GM18868 (cell line): ENCODE data around the gene TEX261.
A peak's percentile ranks its signal among the peaks of the same experiment; 100 is the strongest.
"Not testable (repeated sequence)": the region's sequence is repeated elsewhere in the genome, so short reads cannot be mapped to it uniquely, and the experiment has no call there.

Source experiments
- ATAC-seq: cut with Tn5 transposase; IDR thresholded peaks from one replicate; pipeline ENCODE4 v1.9.1; 2021; ENCODE audit warnings: mild to moderate bottlenecking, moderate library complexity; ENCODE audit not compliant: unreplicated experiment

TEX261 gene

DNA sequence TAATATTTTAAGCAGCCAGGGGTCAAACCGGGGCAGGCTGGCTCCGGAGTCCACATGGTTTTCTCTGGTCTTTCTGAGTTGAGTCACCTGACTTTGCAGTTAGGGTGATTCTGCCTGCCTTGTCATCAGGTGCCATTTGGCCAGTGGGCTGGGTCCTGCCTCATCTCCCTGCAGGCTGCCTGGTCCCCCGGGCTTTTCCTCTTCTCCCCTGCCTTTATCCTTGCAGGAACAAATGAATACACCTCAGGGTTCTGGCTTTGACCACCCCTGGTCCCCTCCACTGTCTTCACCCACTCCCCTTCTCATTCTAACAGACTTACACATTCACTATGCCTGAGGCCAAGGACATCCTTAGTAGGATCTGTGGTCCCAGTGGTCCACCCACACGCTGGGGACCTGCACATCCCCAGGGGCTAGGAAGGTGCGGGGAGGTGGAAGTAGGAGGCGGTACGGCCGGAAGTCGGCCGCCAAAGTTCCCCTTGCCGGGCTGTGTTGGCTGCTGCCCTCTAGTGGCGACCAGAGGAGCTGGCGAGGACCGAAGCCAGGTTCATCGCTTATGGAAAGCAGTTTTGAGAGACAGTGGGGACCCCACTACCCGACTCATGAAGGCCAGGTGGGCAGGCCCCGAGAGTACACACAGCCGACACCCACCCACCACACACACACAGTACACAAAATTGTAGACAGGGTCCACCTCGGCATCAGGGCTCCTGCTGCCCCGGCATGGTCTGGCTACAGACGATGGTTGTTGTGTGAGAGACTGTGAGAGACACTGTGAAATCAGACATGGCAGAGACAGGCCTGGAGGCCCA, 6.3 kb upstream of the TEX261 start:
- ATAC-seq: peak; percentile 98

DNA sequence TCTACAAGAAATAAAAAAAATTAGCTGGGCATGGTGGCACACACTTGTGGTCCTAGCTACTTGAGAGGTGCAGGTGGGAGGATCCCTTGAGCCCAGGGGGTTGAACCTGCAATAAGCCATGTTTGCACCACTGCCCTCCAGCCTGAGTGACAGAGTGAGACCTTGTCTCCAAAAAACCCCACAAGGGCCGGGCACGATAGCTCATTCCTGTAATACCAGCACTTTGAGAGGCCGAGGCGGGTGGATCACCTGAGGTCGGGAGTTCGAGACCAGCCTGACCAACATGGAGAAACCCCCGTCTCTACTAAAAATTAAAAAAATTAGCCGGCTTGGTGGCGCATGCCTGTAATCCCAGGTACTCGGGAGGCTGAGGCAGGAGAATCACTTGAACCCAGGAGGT, 5.3 kb upstream of the TEX261 start:
- ATAC-seq: not testable (repeated sequence)

DNA sequence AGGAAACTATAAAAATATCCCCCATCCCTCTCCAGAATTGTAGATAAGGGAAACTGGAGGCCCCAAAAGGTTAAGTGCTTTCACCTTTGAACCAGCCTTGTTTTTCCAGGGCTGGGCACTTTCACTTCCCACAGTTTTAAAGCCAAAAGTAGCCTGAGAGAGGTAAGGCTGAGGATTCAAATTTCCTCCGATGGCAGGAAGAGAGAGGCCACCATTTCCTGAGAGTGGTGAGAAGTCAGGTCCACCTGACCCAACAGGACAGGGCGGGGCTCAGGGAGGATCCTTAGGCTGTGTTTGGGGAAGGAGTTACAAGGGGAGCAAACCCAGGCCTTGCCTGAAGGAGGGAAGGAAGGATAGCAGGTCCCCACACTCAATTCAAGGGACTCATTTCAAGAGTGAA, 4.7 kb upstream of the TEX261 start:
- no peak for ATAC-seq

DNA sequence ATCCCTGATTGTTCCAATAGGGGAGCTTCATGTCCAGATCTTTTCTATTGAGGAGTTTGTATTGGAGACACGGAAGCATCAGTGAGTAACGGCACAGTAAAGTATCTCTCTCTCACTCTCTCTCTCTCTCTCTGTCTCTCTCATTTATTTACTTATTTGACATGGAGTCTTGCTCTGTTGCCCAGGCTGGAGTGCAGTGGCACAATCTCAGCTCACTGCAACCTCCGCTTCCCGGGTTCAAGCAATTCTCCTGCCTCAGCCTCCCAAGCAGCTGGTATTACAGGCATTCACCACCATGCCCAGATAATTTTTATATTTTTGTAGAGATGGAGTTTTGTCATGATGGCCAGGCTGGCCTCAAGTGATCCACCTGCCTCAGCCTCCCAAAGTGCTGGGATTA, 4.2 kb upstream of the TEX261 start:
- not testable (repeated sequence) for ATAC-seq

DNA sequence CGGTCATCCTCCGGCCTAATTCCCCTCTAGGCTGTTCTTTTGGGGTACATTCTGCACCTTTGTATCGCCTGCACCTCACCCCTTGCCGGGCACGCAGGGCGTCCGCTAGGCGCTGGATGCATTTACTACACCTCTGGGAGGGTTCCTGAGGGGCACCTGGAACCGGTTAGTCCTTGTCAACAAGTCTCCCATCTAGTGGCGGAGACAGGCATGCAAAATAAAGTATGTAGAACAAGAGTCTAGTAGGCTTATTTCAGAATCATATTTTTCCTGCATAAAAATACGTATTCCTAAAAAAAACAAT, 705 bp upstream of the TEX261 start:
- ATAC-seq: peak; percentile 46

DNA sequence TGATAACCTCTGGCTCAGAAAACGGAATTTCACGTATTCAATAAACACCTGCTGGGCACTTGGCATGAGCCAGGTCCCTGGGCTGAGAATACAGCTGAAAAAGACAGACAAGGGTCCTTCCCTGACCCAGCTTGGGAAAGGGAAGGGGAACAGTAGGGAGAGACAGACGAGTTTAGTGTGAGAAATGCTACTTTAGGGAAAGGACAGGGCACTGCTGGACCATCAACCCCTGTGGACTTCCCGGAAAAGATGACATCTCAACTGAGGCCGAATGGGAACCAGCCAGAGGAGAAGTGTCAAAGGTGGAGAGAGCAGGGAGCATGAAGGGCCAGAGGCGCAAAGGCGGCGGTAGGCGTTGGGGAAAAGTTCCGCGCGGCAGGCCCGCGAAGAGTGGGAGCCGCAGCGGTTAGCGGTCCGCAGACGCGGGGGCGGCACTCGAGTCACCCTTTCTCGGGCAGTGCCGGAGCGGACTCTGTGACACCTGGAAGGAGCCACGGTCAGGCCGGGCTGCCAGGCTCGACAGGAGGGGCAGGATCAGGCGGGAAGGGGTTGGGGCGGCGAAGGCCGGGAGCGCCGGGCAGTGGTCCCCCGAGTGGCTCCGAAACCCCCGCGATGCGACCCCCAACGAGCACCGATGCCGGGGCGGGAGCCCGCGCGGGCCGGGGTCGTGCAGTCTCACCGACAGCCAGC, 519 bp downstream of the TEX261 start:
- ATAC-seq: peak; percentile 18

DNA sequence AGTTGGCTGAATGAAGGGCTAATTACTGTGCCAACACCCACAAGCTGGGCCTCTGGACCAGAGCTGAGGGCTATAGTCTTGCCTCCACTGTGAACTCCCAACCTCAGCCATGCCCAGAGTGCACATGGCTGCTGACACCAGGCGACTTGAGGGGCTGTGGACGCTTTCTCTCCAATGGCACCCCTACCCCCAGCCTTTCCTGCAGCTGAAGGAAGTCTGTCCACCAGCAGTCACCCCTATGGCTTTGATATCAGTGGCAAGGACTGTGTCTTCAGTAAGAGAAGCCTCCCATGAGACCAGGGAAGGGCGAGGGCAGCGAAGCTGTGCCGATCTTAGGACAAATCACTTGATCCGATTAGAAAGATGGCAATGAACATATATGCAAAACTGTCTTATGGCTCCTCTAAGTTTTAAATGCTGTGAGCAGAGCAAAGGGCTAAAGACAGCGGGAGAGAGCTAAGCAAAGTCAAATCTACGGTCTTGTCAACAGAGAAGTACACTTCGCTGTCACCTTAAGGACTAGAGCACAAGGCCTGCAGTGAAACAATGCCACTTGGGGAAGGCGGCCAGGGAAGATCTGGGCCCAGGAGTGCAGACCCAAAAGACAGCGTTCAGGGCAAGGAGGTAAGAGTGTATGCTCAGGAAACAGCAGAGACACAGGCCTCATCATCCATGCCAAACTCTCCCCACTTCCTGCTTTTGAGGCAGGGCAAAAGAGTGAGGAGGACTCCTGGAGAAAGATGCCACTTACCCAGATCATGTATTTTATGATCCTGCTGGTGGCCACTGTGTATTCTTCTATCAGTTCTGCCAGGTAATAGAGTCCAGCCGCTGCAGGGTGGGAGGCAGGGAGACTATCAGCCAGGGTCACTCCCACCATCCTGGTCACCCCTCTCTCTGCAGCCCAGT, 1.5 kb downstream of the TEX261 start:
- no peak for ATAC-seq

DNA sequence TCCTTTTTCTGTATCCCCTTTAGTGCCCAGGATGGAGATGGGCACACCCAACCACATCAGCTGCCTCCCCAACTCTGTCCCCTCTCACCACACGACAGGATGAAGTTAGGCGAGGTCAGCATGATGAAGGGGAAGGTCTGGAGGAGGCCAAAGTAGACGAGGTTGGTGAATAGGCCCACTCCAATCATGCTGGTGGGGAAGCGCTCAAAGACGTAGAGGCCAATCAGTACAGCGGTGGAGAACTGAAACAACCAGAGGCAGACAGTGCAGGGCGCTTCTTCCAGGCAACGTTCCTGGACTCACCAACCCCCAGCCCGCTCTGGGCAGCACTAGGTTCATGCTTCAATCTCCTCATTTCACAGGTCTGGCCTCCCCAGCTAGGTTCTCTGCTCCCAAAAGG, 2.9 kb downstream of the TEX261 start:
- ATAC-seq: no peak

DNA sequence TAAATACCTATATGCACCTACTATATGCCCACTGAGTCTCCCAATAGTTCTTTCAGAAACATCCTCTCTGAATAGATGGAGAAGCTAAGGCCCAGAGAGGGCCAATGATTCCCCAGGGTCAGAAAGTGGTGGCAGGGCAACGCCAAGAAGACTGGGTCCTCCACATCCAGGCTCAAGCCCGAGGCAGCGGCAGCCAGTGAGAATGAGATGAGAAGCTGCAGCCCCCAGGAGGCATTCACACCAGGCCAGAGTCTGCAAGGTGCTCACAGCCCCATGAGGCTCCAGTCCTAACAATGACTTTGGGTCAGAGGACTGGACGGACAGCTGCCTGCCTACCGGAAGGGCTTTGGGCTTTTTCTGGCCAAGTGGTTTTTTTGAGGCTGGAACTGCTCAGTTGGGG, 3.5 kb downstream of the TEX261 start:
- no peak for ATAC-seq

DNA sequence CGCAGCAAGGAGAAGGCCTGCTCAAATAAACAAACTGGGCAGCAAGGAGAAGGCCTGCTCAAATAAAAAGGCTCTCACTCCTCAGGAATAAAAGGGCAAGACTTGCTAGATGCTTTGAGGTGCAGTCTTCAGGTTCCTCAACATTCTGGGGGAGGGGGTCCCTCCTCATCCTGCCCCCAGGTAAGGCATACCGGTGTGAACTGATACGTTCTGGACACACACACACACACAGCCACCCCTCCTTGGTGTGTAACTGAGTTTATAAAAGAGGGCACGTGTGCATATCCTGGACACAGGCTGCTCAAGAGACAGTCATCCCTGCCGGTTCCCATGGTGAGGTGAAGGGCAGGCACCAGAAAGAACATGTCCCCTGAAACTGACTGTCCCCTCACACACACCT, 4.5 kb downstream of the TEX261 start:
- no peak for ATAC-seq

DNA sequence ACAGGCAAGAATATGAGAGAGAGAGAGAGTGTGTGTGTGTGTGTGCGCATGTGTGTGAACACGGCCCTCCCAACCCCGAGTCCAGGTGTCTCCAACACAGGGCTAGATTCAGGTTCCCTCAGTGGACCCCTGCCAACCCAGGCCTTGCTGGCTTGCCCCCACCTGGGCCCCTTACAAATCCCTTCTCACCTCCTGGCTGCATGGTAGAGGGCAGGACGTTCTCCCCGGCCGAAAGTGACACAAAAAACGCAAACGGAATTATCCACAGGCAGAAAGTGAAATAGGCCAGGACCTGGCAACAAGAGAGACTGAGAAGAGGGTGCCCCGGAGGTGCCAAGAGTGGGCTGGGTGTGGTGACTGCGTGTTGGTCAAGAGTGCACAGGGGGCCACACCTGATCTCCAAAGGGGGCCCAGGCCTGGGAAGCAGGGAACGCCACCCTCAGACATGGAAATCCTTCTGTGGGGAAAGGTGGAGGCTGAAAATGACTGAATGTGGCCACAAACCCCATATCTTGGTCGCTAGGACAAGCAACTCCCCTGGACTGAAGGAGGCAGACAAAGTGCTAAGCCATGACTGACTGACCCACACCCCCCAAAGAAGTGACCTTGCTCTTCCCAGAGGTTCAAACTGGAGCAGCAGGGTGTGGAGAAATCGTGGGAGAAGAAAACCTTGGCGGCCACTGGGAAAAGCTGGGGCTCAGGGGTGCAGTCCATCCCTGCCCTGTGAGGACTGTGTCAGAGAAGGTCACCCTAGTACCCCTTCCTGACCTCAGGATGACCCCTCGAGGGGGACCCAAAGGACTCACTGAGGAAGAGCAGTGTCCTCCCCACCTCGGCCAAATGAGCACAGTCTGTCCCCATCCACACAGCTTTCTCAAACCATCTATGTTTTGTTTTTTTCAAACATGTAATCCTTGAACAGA, 5.7 kb downstream of the TEX261 start:
- no peak for ATAC-seq

DNA sequence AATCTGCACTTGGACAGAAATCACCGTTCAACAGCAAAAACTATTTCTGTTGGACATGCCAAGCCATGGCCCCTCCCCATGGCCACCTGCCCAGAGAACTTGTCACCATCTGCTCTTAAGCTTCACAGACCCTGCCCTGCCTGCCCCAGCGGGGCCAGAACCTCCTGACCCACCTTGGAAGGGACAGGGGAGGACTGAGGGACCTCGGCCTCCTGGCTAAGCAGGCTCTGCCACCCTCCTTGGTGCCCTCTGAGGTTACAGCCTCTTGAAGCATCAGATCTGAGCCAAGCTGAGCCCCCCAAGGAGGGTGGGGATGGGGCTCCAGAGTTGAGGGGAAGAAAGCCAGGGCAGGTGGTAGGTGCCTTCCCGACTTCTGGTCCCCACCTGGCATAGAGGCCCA, 6.5 kb downstream of the TEX261 start:
- no peak for ATAC-seq

DNA sequence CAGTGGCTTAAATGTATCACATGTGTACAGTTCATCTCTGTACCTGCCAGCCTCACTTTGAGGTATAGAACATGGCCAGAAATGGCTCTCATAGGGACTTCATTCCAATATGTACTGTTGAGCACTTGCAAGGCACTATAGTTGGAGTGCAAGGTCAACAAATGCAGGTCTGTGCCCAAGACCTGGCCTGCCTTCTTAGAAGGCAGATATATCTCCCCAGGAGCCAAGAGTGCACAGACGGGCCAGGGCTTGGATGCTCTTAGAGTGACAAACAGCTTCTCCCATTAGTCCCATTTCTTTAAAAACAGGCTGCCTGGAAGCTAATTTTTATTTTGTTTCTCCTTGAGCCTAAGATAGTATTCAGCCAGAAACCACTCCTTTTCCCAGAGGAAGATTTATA, 7.3 kb downstream of the TEX261 start:
- no peak for ATAC-seq

DNA sequence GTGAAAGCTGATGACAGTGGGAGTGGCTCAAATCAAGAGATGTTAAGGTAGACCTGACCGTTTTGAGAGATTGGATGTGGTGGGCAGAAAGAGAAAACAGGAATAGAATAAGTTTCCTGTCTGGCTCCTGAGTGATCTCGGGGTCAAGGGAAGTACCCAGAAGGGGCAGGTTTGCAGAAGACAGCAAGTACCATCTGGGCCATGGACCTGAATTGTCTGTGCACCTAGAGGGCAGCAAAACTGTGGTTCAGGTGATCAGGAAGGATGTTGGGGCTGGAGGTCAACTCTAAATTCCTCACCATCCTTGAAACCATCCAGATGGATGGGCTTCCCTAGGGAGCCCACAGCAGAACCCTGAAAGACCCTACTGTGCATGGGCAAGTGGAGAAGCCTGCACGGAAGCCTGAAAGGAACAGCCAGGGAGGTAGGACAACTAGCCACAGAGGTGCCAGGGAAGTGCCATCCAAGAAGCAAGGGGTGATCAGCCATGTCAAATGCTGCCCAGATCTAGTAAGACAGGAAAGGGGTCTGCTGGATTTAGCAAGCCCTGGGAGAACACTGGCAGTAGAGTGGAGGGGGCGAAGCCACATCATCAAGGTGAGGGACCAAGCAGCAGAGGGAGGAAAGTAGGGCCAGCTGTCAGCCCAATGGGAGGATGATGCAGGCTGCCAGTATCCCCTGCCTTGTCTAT, 8.0 kb downstream of the TEX261 start:
- no peak for ATAC-seq

DNA sequence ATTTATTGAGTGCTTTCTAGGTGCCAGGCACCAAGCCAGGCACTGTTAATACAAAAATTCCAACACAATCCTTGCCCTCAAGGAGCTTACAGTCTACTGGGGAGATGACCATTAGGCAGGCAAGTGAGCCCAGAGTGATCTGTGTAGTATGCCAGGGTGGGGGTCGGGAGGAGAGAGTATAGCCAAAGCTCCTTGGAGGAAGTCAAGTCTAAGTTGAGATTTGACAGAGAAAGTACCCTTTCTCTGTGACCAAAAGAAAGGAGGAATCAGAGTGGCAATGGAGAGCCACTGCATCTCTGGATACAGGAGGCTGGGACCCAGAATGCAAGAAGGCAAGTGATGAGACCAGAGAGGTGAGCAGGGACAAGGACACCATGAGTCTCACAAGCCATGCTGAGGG, 8.7 kb downstream of the TEX261 start:
- ATAC-seq: no peak

DNA sequence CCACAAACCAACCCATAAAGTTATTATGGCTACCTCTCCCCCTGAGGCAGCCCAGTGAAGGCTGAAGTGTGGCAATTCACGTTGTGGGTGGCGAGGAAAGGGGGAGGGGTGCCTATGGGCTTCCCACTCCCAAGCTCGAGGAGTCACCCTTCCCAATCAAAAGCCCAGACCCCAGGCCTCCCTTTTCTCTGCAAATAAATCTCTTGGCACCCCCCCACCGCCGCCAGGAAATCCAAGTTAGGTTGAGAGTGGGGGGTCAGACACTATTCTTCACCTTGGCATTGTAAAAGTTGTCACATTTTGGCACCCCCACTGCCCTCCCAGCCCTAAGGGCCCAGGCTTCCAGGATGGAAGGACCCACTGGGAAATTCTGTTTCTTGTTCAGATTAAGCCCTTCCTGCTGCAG, 9.4 kb downstream of the TEX261 start:
- no peak for ATAC-seq

DNA sequence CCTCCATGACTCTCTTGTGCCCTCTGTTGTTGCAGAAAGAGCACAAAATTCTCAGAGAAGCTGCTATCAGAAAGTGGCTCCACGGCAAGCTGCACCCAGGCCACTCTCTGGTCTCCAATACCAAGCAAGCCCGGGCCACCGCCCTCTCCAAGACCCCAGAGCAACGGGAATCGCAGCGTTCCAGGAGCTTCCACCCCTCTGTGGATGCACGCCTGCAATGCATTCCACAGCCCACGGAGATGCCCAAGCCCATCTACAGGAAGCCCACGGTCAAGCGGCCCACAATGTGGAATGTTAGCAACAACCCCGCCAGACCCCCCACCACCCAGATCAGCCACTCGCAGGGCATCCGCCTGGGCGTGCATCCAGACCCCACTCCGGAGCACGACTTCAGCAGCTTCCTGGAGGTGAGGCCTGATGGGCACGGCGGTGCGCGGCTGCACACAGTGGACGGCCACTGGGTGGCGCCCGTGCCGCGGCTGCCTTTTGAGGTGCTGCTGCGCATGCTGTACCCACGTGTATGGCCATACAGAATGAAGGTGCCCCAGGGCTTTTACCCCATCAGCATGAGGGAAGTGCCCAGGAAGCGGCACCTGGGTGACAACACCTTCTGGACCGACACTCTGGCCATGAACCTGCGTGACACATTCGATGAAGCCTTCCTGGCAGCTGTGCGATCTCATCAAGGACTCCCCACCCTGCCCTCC, 9.9 kb downstream of the TEX261 start:
- peak; percentile 97 for ATAC-seq

DNA sequence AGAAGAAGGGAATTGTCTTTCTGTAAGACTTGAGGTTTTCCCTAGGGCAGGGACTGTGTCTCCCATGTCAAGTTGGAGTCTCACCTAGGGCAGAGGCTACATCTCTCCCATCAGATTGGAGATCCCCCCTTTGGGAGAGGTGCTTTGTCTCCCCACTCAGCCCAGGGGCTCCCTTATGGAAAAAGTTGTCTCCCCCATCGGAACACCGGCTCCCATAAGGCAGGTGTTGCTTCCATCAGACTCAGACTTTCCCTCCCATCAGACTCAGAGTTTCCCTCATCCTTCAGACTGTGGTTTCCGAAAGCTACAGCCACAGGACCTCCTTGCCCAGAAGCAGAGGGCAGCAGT, 10.5 kb downstream of the TEX261 start:
- no peak for ATAC-seq

DNA sequence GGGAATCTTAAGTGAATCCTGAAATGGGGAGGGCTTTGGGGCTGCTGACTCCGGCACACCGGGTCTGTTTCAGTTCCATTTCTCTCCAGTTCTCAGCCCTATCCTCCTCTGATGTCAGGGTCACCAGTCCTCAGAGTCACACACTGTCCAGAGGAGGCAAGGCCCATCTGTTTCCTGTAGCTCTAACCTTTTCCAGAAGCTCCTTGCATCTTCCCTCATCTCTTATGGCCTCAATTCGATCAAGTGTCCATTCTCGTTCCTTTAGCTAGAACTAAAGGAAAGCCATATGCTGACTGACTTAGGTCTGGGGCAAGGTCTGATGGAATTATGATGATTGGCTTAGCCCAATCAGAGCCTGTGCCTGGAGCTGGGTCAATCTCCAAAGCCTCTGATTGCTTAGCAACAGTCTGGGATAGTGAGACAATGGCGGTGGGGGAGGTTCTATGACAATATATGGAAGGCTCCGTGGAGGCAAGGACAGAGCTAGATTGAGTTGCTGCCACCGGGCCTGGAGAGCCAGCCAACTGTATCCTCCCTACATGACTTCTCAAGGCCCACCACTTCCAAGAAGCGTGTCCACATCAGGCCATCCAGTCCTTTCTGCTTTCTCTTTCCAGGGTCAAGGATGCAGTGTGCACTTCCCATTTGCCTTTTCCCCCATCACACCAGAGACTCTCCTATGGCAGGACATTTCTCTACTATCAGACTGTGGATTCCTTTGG, 11.0 kb downstream of the TEX261 start:
- ATAC-seq: no peak
